ENCODE data around the gene CCL26. TPM values are rescaled to one million over a fixed set of nuclear protein-coding genes. Genes with fewer than 3 reads are reported as not detected.
A peak's percentile ranks its signal among the peaks of the same experiment; 100 is the strongest.

CCL26 gene
- not detected for polyA plus RNA-seq (2013, experiment 1 of 2)
- polyA plus RNA-seq (2013, experiment 2 of 2), result not detected

- 92 to 98% methylated on average over 6 to 7 of the region's 9 CpGs for WGBS, 2 experiments (ENCODE audit: insufficient coverage in 2 of 2)
Observed at GRCh38 chr7:75772081-75773077, at the start of gene CCL26. Gene CCL26, minus strand, starts transcription at chr7:75772211. Its CDS starts 35 bp downstream, at chr7:75772176.

GRCh38 chr7:75820688-75821087 is 48.7 kb upstream of the CCL26 start:
- no peaks in the 10 kb centered on the region for H3K9me3 ChIP-seq (ENCODE audit: control insufficient read depth, low read length)
- no peaks in the 10 kb centered on the region for H3K4me1 ChIP-seq (ENCODE audit: control insufficient read depth, insufficient read depth, low read length, poor library complexity, severe bottlenecking)
- H3K36me3 ChIP-seq (ENCODE audit: control insufficient read depth, insufficient read depth, low read length), result no peaks in the 10 kb centered on the region
- no peak overlapping the region for H3K27ac ChIP-seq (ENCODE audit: low read depth, low read length, severe bottlenecking)
- no peak overlapping the region for H3K4me3 ChIP-seq (ENCODE audit: extremely low read depth, insufficient read depth, low read length, poor library complexity, severe bottlenecking)
- 80% methylated on average over 1 of the region's 1 CpG; no CpG with 5 or more reads in 1 of the 2 experiments for WGBS, 2 experiments (ENCODE audit: insufficient coverage in 2 of 2)

More at GRCh38 chr7:75772081-75773077, at the start of gene CCL26:
- Histone ChIP-seq H3K27ac (ENCODE audit: low read depth, low read length, severe bottlenecking) (no peak within 1 kb of the TSS), H3K9me3 (ENCODE audit: control insufficient read depth, low read length) (no peaks in the 10 kb centered on the region), H3K36me3 (ENCODE audit: control insufficient read depth, insufficient read depth, low read length) (no peaks in the 10 kb centered on the region), H3K4me1 (ENCODE audit: control insufficient read depth, insufficient read depth, low read length, poor library complexity, severe bottlenecking) (no peaks in the 10 kb centered on the region), H3K4me3 (ENCODE audit: extremely low read depth, insufficient read depth, low read length, poor library complexity, severe bottlenecking) (no peak within 1 kb of the TSS)

DNA sequence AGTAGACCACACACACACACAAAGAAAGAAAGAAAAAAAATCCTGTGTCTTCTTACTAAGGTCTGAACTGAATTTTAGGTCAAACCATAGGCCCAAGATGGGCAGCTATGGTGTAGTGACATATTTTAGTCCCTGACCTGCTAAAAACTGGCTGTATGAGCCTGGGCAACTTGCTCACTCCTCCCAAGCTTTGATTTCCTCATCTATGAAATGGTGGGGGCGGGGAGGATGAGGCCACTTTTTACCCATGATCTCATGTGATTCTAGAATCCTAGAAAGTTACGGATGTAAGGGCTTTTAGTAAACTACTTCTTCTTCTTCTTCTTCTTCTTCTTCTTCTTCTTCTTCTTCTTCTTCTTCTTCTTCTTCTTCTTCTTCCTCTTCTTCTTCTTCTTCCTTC is 47.7 kb upstream of the CCL26 start:
- WGBS, 2 experiments (ENCODE audit: insufficient coverage in 2 of 2), result 100% methylated on average over 1 of the region's 2 CpGs

DNA sequence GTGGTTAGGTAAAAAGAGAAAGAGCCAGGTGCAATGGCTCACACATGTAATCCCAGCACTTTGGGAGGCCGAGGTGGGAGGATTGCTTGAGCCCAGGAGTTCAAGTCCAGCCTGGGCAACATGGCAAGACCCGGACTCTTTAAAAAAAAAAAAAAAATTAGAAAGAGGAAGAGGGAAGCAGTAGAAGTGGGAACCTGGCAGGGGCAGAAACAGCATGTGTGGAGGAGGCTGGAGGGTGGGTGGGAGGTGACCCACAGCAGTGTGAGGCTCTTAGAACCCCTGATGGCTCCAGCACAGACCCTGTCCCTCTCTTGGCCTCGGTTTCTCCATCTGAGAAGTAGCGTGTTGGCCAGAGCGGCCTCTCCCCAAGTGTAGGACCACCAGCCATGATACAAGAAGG is 46.5 kb upstream of the CCL26 start:
- H3K27ac ChIP-seq (ENCODE audit: low read depth, low read length, severe bottlenecking), result no peak overlapping the region
- 83 to 87% methylated on average over 2 to 4 of the region's 5 CpGs for WGBS, 2 experiments (ENCODE audit: insufficient coverage in 2 of 2)
- no peak overlapping the region for H3K4me3 ChIP-seq (ENCODE audit: extremely low read depth, insufficient read depth, low read length, poor library complexity, severe bottlenecking)

More for the DNA sequence above, 47.7 kb upstream of the CCL26 start:
- no peaks in the 10 kb centered on the region for H3K4me1 ChIP-seq (ENCODE audit: control insufficient read depth, insufficient read depth, low read length, poor library complexity, severe bottlenecking)
- no peak overlapping the region for H3K4me3 ChIP-seq (ENCODE audit: extremely low read depth, insufficient read depth, low read length, poor library complexity, severe bottlenecking)
- H3K36me3 ChIP-seq (ENCODE audit: control insufficient read depth, insufficient read depth, low read length), result no peaks in the 10 kb centered on the region
- H3K27ac ChIP-seq (ENCODE audit: low read depth, low read length, severe bottlenecking), result no peak overlapping the region
- H3K9me3 ChIP-seq (ENCODE audit: control insufficient read depth, low read length), result no peaks in the 10 kb centered on the region

DNA sequence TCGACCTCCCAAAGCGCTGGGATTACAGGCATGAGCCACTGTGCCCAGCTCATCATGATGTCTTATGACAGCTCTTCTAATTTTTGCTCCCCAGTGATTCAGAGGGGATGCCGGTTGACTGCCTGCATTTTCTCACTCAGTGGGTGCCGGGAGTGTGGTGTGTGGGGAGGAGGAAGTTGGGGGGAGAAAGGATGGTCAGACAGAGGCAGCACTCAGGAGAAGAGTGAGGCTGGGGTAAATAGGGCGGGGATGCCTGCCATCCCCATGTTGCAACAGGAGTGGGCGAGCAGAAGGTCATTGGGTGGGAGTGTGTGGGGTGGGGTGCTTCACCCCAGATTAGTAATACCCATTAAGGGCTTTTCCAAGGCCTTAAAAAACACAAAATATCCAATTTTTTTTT is 45.1 kb upstream of the CCL26 start:
- peaks cover 15% of the 10 kb centered on the region for H3K4me1 ChIP-seq (ENCODE audit: control insufficient read depth, insufficient read depth, low read length, poor library complexity, severe bottlenecking)
- 81 to 95% methylated on average over 3 to 4 of the region's 6 CpGs for whole genome bisulfite sequencing, 2 experiments (ENCODE audit: insufficient coverage in 2 of 2)
- no peaks in the 10 kb centered on the region for H3K36me3 ChIP-seq (ENCODE audit: control insufficient read depth, insufficient read depth, low read length)
- no peaks in the 10 kb centered on the region for H3K9me3 ChIP-seq (ENCODE audit: control insufficient read depth, low read length)
- no peak overlapping the region for H3K27ac ChIP-seq (ENCODE audit: low read depth, low read length, severe bottlenecking)
- H3K4me3 ChIP-seq (ENCODE audit: extremely low read depth, insufficient read depth, low read length, poor library complexity, severe bottlenecking), result no peak overlapping the region

More for the DNA sequence above, 46.5 kb upstream of the CCL26 start:
- Histone ChIP-seq H3K4me1 (ENCODE audit: control insufficient read depth, insufficient read depth, low read length, poor library complexity, severe bottlenecking) (peaks cover 11% of the 10 kb centered on the region), H3K36me3 (ENCODE audit: control insufficient read depth, insufficient read depth, low read length) (no peaks in the 10 kb centered on the region), H3K9me3 (ENCODE audit: control insufficient read depth, low read length) (no peaks in the 10 kb centered on the region)

GRCh38 chr7:75815418-75816064 is 43.5 kb upstream of the CCL26 start:
- 89 to 93% methylated on average over 7 to 8 of the region's 10 CpGs for WGBS, 2 experiments (ENCODE audit: insufficient coverage in 2 of 2)
- Histone ChIP-seq H3K36me3 (ENCODE audit: control insufficient read depth, insufficient read depth, low read length) (no peaks in the 10 kb centered on the region), H3K9me3 (ENCODE audit: control insufficient read depth, low read length) (no peaks in the 10 kb centered on the region), H3K27ac (ENCODE audit: low read depth, low read length, severe bottlenecking) (no peak overlapping the region), H3K4me3 (ENCODE audit: extremely low read depth, insufficient read depth, low read length, poor library complexity, severe bottlenecking) (no peak overlapping the region), H3K4me1 (ENCODE audit: control insufficient read depth, insufficient read depth, low read length, poor library complexity, severe bottlenecking) (peaks cover 15% of the 10 kb centered on the region)

DNA sequence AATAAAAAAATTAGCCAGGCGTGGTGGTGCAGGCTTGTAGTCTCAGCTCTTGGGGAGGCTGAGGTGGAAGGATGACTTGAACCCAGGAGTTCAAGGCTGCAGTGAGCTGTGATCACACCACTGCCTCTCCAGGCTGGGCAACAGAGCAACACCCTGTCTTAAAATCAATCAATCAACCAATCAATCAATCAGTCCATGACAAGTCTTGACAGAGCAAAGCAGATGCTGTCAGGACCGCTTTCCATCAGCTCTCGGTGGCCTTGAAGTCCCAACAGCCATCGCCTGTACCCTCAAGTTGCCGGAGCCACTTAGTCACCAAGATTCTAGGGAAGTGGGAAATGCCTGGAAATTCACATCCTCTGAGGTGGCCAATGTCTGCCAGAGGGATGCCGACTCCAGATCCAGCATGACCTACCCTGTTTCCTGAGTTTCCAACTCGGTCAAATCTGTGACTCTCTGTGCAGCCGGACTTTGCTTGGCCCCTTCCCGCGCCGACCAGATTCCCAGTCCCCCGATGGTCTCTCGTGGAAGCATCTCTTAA is 42.5 kb upstream of the CCL26 start:
- Histone ChIP-seq H3K36me3 (ENCODE audit: control insufficient read depth, insufficient read depth, low read length) (no peaks in the 10 kb centered on the region), H3K27ac (ENCODE audit: low read depth, low read length, severe bottlenecking) (peak overlapping the region; percentile 41), H3K9me3 (ENCODE audit: control insufficient read depth, low read length) (no peaks in the 10 kb centered on the region), H3K4me1 (ENCODE audit: control insufficient read depth, insufficient read depth, low read length, poor library complexity, severe bottlenecking) (peaks cover 15% of the 10 kb centered on the region), H3K4me3 (ENCODE audit: extremely low read depth, insufficient read depth, low read length, poor library complexity, severe bottlenecking) (no peak overlapping the region)
- 92 to 94% methylated on average over 8 to 11 of the region's 13 CpGs for WGBS, 2 experiments (ENCODE audit: insufficient coverage in 2 of 2)

DNA sequence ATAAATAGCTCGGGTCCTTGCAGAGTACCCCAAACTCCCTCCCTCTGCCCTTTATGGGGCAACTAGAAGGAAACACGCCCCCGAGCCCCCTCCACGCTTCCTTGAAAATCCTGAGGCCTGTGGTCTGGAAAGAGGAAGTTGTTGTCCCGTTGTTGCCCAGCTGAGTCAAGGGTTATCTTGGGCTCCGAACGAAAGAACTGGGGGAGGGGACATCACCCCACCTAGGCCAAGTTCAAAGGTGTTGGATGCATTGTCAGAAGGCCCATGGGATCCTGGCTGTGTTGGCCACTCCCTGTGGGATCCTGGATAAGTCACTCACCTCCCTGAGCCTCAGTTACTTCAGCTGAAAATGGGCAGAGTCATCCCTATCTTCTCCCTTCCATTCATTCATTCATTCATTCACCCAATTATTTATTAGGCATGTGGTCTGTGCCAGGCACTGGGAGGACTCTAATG is 41.8 kb upstream of the CCL26 start, which contains the start of gene CCL24:
Gene CCL24 (minus strand): TSS at position 26 of the 456 bp plus-strand sequence. CDS start 91 bp downstream, outside the sequence.
- H3K36me3 ChIP-seq (ENCODE audit: control insufficient read depth, insufficient read depth, low read length), result no peaks in the 10 kb centered on the region
- 72 to 75% methylated on average over 3 of the region's 7 CpGs for WGBS, 2 experiments (ENCODE audit: insufficient coverage in 2 of 2)
- H3K9me3 ChIP-seq (ENCODE audit: control insufficient read depth, low read length), result no peaks in the 10 kb centered on the region
- H3K4me3 ChIP-seq (ENCODE audit: extremely low read depth, insufficient read depth, low read length, poor library complexity, severe bottlenecking), result no peak within 1 kb of the TSS
- peaks cover 15% of the 10 kb centered on the region for H3K4me1 ChIP-seq (ENCODE audit: control insufficient read depth, insufficient read depth, low read length, poor library complexity, severe bottlenecking)
- H3K27ac ChIP-seq (ENCODE audit: low read depth, low read length, severe bottlenecking), result no peak within 1 kb of the TSS

DNA sequence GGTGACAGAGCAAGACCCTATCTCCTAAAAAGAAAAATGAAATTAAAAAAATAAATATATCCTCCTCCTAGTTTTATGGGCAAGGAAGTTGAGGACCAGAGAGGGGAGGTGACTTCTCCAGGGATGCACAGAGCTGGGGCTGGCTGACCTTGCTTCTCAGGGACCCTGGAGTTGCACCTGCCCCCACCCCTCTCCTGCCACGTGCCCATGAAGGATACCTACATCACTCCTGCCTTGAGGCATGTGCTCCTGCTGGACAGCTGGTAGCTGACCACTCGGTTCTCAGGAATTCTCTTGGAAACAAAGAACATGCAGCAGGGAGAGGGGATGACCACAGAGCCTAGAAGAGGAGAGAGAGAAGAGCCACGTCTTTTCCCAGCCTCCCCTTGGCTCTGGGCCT is 41.1 kb upstream of the CCL26 start:
- H3K9me3 ChIP-seq (ENCODE audit: control insufficient read depth, low read length), result no peaks in the 10 kb centered on the region
- no peak overlapping the region for H3K4me3 ChIP-seq (ENCODE audit: extremely low read depth, insufficient read depth, low read length, poor library complexity, severe bottlenecking)
- H3K36me3 ChIP-seq (ENCODE audit: control insufficient read depth, insufficient read depth, low read length), result no peaks in the 10 kb centered on the region
- H3K4me1 ChIP-seq (ENCODE audit: control insufficient read depth, insufficient read depth, low read length, poor library complexity, severe bottlenecking), result peaks cover 15% of the 10 kb centered on the region
- no peak overlapping the region for H3K27ac ChIP-seq (ENCODE audit: low read depth, low read length, severe bottlenecking)
- 75 to 100% methylated on average over 1 to 2 of the region's 3 CpGs for WGBS, 2 experiments (ENCODE audit: insufficient coverage in 2 of 2)

DNA sequence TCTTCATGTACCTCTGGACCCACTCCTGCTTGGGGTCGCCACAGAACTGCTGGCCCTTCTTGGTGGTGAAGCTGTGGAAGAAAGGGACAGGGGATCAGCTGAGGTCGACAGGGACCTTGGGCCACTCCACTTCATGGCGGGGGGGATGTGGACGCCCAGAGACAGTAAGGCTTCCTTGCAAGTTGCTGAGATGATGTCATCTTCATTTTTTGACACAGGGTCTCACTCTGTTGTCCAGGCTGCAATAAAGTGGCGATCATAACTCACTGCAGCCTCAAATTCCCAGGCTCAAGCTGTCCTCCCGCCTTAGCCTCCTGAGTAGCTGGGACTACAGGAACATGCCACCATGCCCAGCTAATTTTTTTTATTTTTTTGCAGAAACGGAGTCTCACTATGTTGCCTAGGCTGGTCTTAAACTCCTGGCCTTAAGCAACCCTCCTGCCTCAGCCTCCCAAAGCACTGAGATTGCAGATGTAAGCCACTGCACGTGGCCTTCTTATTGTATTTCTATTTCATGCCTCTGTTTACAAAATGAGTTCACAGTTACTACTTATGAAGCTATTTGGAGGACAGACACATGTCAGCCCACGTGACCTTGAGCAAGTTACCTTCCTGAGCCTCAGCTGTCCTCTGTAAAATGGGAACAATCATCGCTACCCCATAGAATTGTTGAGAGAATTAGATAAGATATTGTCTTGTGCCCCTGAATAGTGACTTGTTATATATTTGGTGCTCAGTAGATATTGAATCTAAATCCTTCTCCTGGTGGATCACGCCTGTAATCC is 40.1 kb upstream of the CCL26 start:
- WGBS, 2 experiments (ENCODE audit: insufficient coverage in 2 of 2), result 85% methylated on average over 9 to 10 of the region's 11 CpGs
- H3K4me3 ChIP-seq (ENCODE audit: extremely low read depth, insufficient read depth, low read length, poor library complexity, severe bottlenecking), result no peak overlapping the region

More for the DNA sequence above, 40.1 kb upstream of the CCL26 start:
- Histone ChIP-seq H3K36me3 (ENCODE audit: control insufficient read depth, insufficient read depth, low read length) (no peaks in the 10 kb centered on the region), H3K27ac (ENCODE audit: low read depth, low read length, severe bottlenecking) (no peak overlapping the region), H3K4me1 (ENCODE audit: control insufficient read depth, insufficient read depth, low read length, poor library complexity, severe bottlenecking) (peaks cover 15% of the 10 kb centered on the region), H3K9me3 (ENCODE audit: control insufficient read depth, low read length) (peaks cover 2% of the 10 kb centered on the region)

Measured in mesodermal cell (in vitro differentiated cells).